WERI-Rb-1 (cell line): ENCODE measurements around the gene OR4E1.

ENCODE experiments used
- DNase-seq: peaks from one replicate; pipeline ENCODE4 v3.0.0-alpha.2; 2020
- H3K27ac ChIP-seq: fragments of 250-450 bp; sonication (Bioruptor Pico); 2 replicates; pipeline ENCODE4 v1.5.1; 2020; ENCODE audit warnings: mild to moderate bottlenecking, moderate library complexity
- H3K27me3 ChIP-seq: fragments of 250-450 bp; sonication (Bioruptor Pico); 2 replicates; pipeline ENCODE4 v1.5.1; 2021; ENCODE audit warnings: mild to moderate bottlenecking, low read depth, moderate library complexity; ENCODE audit not compliant: insufficient read depth, severe bottlenecking
- H3K36me3 ChIP-seq: fragments of 250-450 bp; sonication (Bioruptor Pico); 2 replicates; pipeline ENCODE4 v1.5.1; 2020; ENCODE audit warnings: mild to moderate bottlenecking, moderate library complexity
- H3K4me3 ChIP-seq: 2 replicates; pipeline ENCODE4 v1.5.1; 2011; ENCODE audit warnings: low read depth, mild to moderate bottlenecking, control low read depth, low read length
- H3K9me3 ChIP-seq: fragments of 250-450 bp; sonication (Bioruptor Pico); 2 replicates; pipeline ENCODE4 v1.5.1; 2021; ENCODE audit warnings: mild to moderate bottlenecking, moderate library complexity; ENCODE audit not compliant: severe bottlenecking
- CTCF ChIP-seq: IDR thresholded peaks from 2 replicates; pipeline ENCODE4 v1.5.1; 2011; ENCODE audit warnings: low read depth, mild to moderate bottlenecking, control low read depth, inconsistent platforms, low read length

OR4E1 gene

GRCh38 chr14:21673718-21674117 lies at the start of gene OR4E1:
OR4E1 (minus strand) TSS chr14:21673818; CDS start chr14:21670935, 2,883 bp downstream.
- no peak within 1 kb of the TSS for H3K4me3 ChIP-seq
- H3K9me3 ChIP-seq, result no peaks in the 10 kb centered on the region
- no peak within 1 kb of the TSS for H3K27ac ChIP-seq
- no peak for TF ChIP-seq CTCF
- no peaks in the 10 kb centered on the region for H3K36me3 ChIP-seq
- H3K27me3 ChIP-seq, result peaks cover 78% of the 10 kb centered on the region
- DNase-seq, result no peak

GRCh38 chr14:21721504-21721903 lies 47.9 kb upstream of the OR4E1 start:
- no peaks in the 10 kb centered on the region for H3K9me3 ChIP-seq
- H3K27ac ChIP-seq, result no peak overlapping the region
- no peak for DNase-seq
- no peak for TF ChIP-seq CTCF
- H3K27me3 ChIP-seq, result peaks cover 68% of the 10 kb centered on the region
- no peaks in the 10 kb centered on the region for H3K36me3 ChIP-seq
- H3K4me3 ChIP-seq, result no peak overlapping the region

- DNase-seq, result no peak
- no peak overlapping the region for H3K27ac ChIP-seq
- no peak for TF ChIP-seq CTCF
- H3K4me3 ChIP-seq, result no peak overlapping the region
- no peaks in the 10 kb centered on the region for H3K36me3 ChIP-seq
- H3K9me3 ChIP-seq, result no peaks in the 10 kb centered on the region
- H3K27me3 ChIP-seq, result peaks cover 77% of the 10 kb centered on the region
Observed at GRCh38 chr14:21719841-21720240, 46.2 kb upstream of the OR4E1 start.

GRCh38 chr14:21714318-21714929 lies 40.8 kb upstream of the OR4E1 start:
- no peak for DNase-seq
- Histone ChIP-seq H3K27ac (no peak overlapping the region), H3K36me3 (no peaks in the 10 kb centered on the region), H3K9me3 (no peaks in the 10 kb centered on the region), H3K4me3 (no peak overlapping the region), H3K27me3 (peaks cover 62% of the 10 kb centered on the region)
- no peak for TF ChIP-seq CTCF

GRCh38 chr14:21712036-21712435 lies 38.4 kb upstream of the OR4E1 start:
- no peak for TF ChIP-seq CTCF
- peaks cover 46% of the 10 kb centered on the region for H3K27me3 ChIP-seq
- H3K4me3 ChIP-seq, result no peak overlapping the region
- DNase-seq, result no peak
- no peaks in the 10 kb centered on the region for H3K9me3 ChIP-seq
- H3K36me3 ChIP-seq, result no peaks in the 10 kb centered on the region
- H3K27ac ChIP-seq, result no peak overlapping the region

GRCh38 chr14:21711360-21711961 lies 37.8 kb upstream of the OR4E1 start:
- Histone ChIP-seq H3K4me3 (no peak overlapping the region), H3K27ac (no peak overlapping the region), H3K36me3 (no peaks in the 10 kb centered on the region), H3K27me3 (peaks cover 41% of the 10 kb centered on the region), H3K9me3 (no peaks in the 10 kb centered on the region)
- DNase-seq, result no peak
- TF ChIP-seq CTCF, result peak; percentile 54
